ENCODE data around the gene RABEP2. TPM values are rescaled to one million over a fixed set of nuclear protein-coding genes. Genes with fewer than 3 reads are reported as not detected.

RABEP2 gene
- 7.3 to 10.4 TPM (median 8.7 TPM) in 5 replicates for total RNA-seq (2022; extraction: Qiagen RNA extraction)

GRCh38 chr16:28924762-28925385 is at the start of gene RABEP2:
Gene RABEP2 (minus strand): TSS chr16:28925238. CDS start chr16:28925163, 75 bp downstream.

GRCh38 chr16:28974437-28975157 is 49.6 kb upstream of the RABEP2 start, which contains the start of gene SPNS1:
Gene SPNS1 (plus strand): TSS chr16:28974778. CDS start chr16:28975152, 374 bp downstream.

GRCh38 chr16:28950648-28951409 is 25.8 kb upstream of the RABEP2 start, which contains the start of gene NFATC2IP:
Gene NFATC2IP (plus strand): TSS chr16:28950937. CDS start chr16:28951012, 75 bp downstream.

GRCh38 chr16:28931801-28932225 is 6.8 kb upstream of the RABEP2 start, which contains the start of gene CD19:
Gene CD19 (plus strand): TSS chr16:28931971. CDS start chr16:28932001, 30 bp downstream.

GRCh38 chr16:28878083-28878926 is 46.7 kb downstream of the RABEP2 start, which contains the start of gene ATP2A1:
Gene ATP2A1 (plus strand): TSS chr16:28878488. CDS start chr16:28878672, 184 bp downstream.

Other genes starting within 250 kb of the RABEP2 start
- 203 to 364 TPM (median 349 TPM) in 5 replicates for gene EIF3C, start 213.8 kb downstream of the RABEP2 start, total RNA-seq (2022; extraction: Qiagen RNA extraction)
- 1.1 to 1.7 TPM (median 1.4 TPM) in 5 replicates for gene NPIPB9, start 173.5 kb downstream of the RABEP2 start, total RNA-seq (2022; extraction: Qiagen RNA extraction)
- gene ATXN2L, start 102.2 kb downstream of the RABEP2 start, total RNA-seq (2022; extraction: Qiagen RNA extraction): 82.9 to 130 TPM (median 121 TPM) in 5 replicates
- gene TUFM, start 78.9 kb downstream of the RABEP2 start, total RNA-seq (2022; extraction: Qiagen RNA extraction): 221 to 309 TPM (median 290 TPM) in 5 replicates
- gene SH2B1, start 61.4 kb downstream of the RABEP2 start, total RNA-seq (2022; extraction: Qiagen RNA extraction): 20.6 to 31.7 TPM (median 26.7 TPM) in 5 replicates
- gene ATP2A1, start 46.8 kb downstream of the RABEP2 start, total RNA-seq (2022; extraction: Qiagen RNA extraction): 1.3 to 5.2 TPM (median 1.5 TPM) in 5 replicates
- not detected in 5 replicates for gene CD19, start 6.7 kb upstream of the RABEP2 start, total RNA-seq (2022; extraction: Qiagen RNA extraction)
- 18.8 to 27.7 TPM (median 24.8 TPM) in 5 replicates for gene NFATC2IP, start 25.7 kb upstream of the RABEP2 start, total RNA-seq (2022; extraction: Qiagen RNA extraction)
- gene SPNS1, start 49.5 kb upstream of the RABEP2 start, total RNA-seq (2022; extraction: Qiagen RNA extraction): 52.8 to 83.6 TPM (median 74.8 TPM) in 5 replicates
- 2.7 to 4.3 TPM (median 3.6 TPM) in 5 replicates for gene LAT, start 59.8 kb upstream of the RABEP2 start, total RNA-seq (2022; extraction: Qiagen RNA extraction)